ENCODE results near the gene NSFL1C.

- no peak for TF ChIP-seq CTCF (IDR thresholded peaks at IDR 0.05)
- no peak for TF ChIP-seq POLR2A (IDR thresholded peaks at IDR 0.05)
Observed at GRCh38 chr20:1474817-1475603, 8.4 kb upstream of the NSFL1C start.
